SU-DHL-6 (cell line): ENCODE data around the gene LAMC3.

ENCODE experiments used
- CTCF ChIP-seq: fragments of 200-600 bp; sonication (generic); IDR thresholded peaks from one replicate; pipeline ENCODE4 v1.5.1; 2017; ENCODE audit warnings: antibody characterized with exemption, mild to moderate bottlenecking, low read length, moderate library complexity; ENCODE audit not compliant: insufficient read depth, poor library complexity, severe bottlenecking
- EZH2phosphoT487 ChIP-seq: fragments of 200-600 bp; sonication (generic), shearing (Covaris generic); conservative IDR thresholded peaks from 2 replicates; pipeline ENCODE4 v1.6.1; 2018; ENCODE audit warnings: mild to moderate bottlenecking, antibody characterized with exemption, low read length, moderate library complexity, mixed read lengths

- TF ChIP-seq CTCF (no peak), EZH2phosphoT487 (no peak)
Measured at GRCh38 chr9:131062969-131063368, 54.0 kb downstream of the LAMC3 start.
